NCI-H2196 treated with DMSO at 0.1 percent for 48 hours (cell line): ENCODE data around the gene CNTN5.

Experiments used
- DNase-seq: peaks from one replicate; lab custom pipeline; 2025; ENCODE audit not compliant: unreplicated experiment; lab: John Stamatoyannopoulos, UW

CNTN5 gene

DNA sequence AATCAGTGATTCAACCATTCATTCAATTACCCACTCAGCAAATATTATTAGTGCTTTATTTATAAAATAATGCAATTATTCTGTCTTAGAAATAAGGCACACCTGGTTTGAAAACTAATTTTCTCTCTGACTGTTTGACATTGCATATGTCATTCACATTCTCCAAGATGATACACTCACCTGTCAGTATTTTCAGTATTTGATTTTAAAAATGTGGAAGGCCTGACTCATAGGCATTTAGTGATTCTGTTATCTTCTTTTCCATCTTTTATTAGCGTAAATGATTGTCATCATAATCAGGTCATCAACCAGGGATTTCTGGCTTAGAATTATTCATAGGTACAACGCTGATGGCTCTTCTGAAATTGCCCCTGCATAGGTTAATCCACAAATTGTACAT is 480.9 kb downstream of the CNTN5 start:
- DNase-seq = no peak

DNA sequence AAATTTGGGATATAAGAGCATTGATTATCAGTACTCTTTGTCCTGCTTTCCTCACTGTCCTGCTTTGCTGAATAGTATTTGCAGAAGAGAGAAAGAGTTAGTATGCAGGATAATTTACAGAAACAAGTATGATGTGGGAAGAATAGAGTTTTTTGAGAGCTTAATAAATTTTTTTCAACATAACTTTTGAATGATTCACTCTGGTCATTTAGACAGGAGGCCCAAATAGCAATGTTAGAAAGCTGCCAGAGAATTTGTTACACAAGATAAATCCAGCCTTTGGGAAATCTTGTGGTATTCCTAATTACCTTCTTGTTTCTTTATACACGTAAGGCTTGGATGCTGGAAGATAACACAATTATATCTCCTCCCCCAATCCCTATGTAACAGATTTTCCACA is 484.6 kb downstream of the CNTN5 start:
- DNase-seq = no peak

- no peak for DNase-seq
Observed at GRCh38 chr11:99505831-99506230, 485.1 kb downstream of the CNTN5 start.

DNA sequence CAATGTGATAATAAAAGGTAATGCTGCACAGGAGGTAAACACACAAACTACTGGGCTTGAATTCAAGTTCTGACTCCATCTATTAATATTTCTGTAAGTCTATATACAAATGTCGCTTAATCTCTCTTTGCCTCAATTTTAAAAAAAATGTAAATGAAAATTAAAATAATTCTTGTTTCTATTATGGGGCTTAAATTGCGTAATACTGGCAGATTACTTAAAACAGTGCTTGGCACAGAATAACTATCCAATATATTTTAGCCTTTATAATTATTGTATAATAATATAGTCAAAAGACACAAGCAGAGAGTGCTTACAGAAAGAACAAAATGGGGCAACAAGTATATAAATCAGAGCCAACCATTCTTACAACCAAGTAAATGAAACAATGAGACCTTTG is 489.1 kb downstream of the CNTN5 start:
- no peak for DNase-seq

GRCh38 chr11:99513368-99513767 is 492.6 kb downstream of the CNTN5 start:
- no peak for DNase-seq

DNA sequence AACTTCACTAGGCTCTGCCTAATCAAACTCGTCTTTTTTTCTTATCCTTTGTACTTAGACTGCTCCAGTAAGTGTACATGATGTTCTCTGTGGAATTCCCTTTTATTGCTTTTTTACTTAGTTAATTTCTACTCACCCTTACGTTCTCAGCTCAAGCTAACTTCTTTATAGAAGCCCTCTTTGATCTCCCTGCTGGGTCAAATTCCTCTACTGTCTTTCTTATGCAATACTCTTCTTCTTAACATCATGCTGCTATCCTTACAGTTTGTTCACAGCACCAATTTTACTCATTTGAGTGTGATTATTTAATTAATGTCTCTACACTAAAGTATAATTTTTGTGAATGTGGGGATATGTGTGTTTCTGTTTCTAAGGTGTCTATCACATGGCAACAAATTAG is 498.3 kb downstream of the CNTN5 start:
- no peak for DNase-seq

DNA sequence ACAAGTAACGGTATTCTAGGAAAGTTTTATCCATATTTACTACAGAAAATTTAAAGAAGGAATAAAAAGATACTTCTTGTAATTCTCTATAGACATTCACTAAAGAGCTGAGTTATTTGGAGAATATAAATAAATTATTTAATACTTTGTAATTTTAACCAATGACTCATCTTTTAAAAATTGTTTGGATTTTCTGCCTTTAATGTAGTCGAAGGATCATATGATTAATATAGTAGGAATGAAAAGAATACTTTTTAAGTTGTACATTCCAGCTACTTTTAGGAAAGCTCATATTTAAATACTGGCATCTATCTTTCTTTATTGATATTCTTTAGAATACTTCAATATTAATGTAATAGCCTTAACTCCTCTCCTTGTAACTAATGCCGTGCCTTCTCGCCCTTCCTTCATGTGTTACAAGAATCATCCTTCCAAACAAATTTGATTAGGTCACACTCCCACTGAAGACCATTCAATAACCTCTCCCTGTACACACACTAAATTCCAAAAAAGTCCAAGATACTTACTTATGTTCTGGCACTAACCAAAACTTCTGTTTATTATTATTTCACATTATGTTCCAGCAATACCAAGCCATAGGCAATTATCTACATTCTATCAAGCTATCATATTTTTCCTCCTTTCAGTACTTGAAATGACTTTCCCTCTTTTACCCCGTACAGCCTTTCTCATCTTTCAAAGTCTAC is 501.9 kb downstream of the CNTN5 start:
- DNase-seq = no peak

GRCh38 chr11:99531468-99531867 is 510.7 kb downstream of the CNTN5 start:
- no peak for DNase-seq

- no peak for DNase-seq
Observed at GRCh38 chr11:99534812-99535211, 514.1 kb downstream of the CNTN5 start.

DNA sequence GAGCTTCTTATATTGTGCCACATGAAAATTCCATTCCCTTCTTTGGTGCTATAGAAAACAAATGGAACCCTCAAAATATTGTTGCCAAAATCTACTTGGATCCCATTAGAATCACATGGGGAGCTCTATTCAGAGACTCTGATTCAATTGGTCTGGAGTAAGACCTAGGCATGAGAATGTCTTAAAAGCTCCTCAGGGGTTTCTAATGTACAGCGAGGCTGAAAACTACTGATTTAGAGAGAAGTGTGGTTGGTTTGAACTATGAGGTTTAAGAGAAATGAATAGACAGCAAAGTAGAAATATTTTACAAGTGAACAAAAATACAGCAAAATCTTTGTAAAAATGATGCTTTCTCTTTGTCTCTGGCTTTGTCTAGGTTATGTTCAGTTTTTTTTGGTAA is 514.7 kb downstream of the CNTN5 start:
- DNase-seq = no peak

- DNase-seq = no peak
Observed at GRCh38 chr11:99535819-99536218, 515.1 kb downstream of the CNTN5 start.

DNA sequence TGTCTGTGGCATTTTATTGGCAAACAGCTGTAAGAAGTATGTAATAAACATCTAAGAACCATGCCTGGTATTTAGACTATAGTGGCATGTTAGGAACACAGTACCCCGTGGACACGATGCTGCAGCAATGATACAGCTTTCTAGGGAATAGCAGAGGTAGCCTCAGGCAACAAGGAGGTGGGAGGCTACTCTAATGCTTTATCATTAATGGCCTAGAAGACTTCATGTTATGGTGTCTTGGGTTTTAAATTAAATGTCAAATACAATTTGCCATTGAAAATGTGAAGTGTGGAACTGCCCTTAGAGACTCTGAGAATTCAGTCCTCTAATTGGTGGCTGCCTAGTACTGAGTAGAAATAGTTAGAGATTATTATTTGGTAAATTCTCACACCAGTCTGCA is 516.9 kb downstream of the CNTN5 start:
- DNase-seq = no peak

GRCh38 chr11:99545616-99546015 is 524.9 kb downstream of the CNTN5 start:
- DNase-seq = no peak

GRCh38 chr11:99548264-99548663 is 527.5 kb downstream of the CNTN5 start:
- DNase-seq = no peak

- no peak for DNase-seq
Observed at GRCh38 chr11:99554232-99554903, 533.6 kb downstream of the CNTN5 start.

DNA sequence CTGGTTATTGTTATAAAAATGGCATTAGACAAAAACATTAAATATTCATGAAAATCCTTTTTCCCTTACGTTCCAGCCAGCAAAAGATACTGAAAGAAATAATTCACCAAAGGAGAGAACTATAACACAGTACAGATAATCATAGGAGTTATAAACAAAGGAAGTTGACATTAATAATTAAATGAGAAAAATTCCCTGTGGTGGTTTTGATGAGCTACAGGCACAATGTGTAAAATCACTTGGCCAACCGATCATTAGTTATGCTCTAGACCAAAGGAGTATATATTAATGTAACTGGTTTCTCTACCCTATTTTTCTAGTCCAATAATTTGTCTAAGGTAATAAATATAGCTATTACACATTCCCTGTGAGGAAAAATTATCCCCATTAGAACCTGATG is 534.7 kb downstream of the CNTN5 start:
- no peak for DNase-seq

GRCh38 chr11:99565333-99565732 is 544.6 kb downstream of the CNTN5 start:
- no peak for DNase-seq

- DNase-seq = no peak
Observed at GRCh38 chr11:99567334-99567956, 546.7 kb downstream of the CNTN5 start.

GRCh38 chr11:99568808-99569207 is 548.1 kb downstream of the CNTN5 start:
- DNase-seq = no peak

- no peak for DNase-seq
Observed at GRCh38 chr11:99571094-99571493, 550.3 kb downstream of the CNTN5 start.

- DNase-seq = no peak
Observed at GRCh38 chr11:99584830-99585229, 564.1 kb downstream of the CNTN5 start.

GRCh38 chr11:99585606-99586005 is 564.9 kb downstream of the CNTN5 start:
- DNase-seq = no peak
